Mammary epithelial cell (primary cell): ENCODE measurements around the gene NMUR1.

ENCODE experiments used
- CTCF ChIP-seq, 2 donors: IDR thresholded peaks in 1 of 2; conservative IDR thresholded peaks in 1 of 2; 2 replicates each; pipeline ENCODE4 v1.5.1; 2011 to 2012; ENCODE audit warnings: inconsistent platforms in 2 of 2, low read length in 2 of 2, mild to moderate bottlenecking in 2 of 2, control low read depth in 1 of 2, low read depth in 1 of 2; ENCODE audit not compliant: insufficient read depth in 1 of 2; ENCODE audit errors: extremely low read depth in 1 of 2
- EZH2 ChIP-seq: IDR thresholded peaks from 2 replicates; pipeline ENCODE4 v1.6.1; 2012; ENCODE audit warnings: low read length, inconsistent platforms, borderline replicate concordance

GRCh38 chr2:231568785-231569435 lies 38.7 kb upstream of the NMUR1 start:
- TF ChIP-seq CTCF (conservative IDR thresholded peaks at IDR 0.05 in 1 of 2, IDR thresholded peaks at IDR 0.05 in 1 of 2; ENCODE audit: extremely low read depth in 1 of 2, insufficient read depth in 1 of 2, low read depth in 1 of 2, low read length in 2 of 2): no peak
- no peak for TF ChIP-seq EZH2
